ENCODE results near the gene MVK. TPM values are rescaled to one million over a fixed set of nuclear protein-coding genes. Genes with fewer than 3 reads are reported as not detected.

The MVK gene
- total and polyA plus RNA-seq, 2 of the 4 experiments (the other 2 are of a cell fraction) = 6.6 to 11.5 TPM

DNA sequence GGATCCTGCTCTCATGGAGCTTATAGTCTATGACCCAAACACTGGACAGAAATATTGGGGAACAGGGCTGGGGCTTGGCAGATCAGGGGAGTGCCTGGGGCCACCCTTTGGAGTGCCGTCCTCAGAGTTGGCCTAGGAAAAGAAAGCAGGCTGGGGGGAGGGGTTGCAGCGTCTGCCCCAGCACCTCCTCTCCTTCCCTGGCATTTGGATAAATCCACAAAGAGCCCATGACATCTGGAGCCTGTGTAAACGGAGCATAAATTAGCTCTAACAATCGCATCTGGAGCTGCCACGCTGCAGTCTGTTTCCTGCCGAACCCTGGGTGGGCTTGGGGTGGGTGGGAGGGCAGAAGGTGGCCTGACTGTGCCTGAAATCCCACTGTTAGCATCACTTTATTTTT, 63.8 kb downstream of the MVK start:
- no peak overlapping the region for H2AK5ac ChIP-seq (ENCODE audit: low read depth, low read length)
- H4K5ac ChIP-seq (ENCODE audit: low read depth, low read length) = no peak overlapping the region
- H3K9ac ChIP-seq (ENCODE audit: low read depth, low read length) = no peak overlapping the region
- H3K4ac ChIP-seq (ENCODE audit: low read depth, low read length) = no peak overlapping the region
- no peaks in the 10 kb centered on the region for H3K9me3 ChIP-seq (ENCODE audit: control insufficient read depth, insufficient read depth, low read length)
- H2BK20ac ChIP-seq (ENCODE audit: low read depth, low read length) = no peak overlapping the region
- no peaks in the 10 kb centered on the region for H3K4me1 ChIP-seq (ENCODE audit: control insufficient read depth, insufficient read depth, low read length)
- no TSS peak for BruUV-seq (replicated peaks)
- H3K9me1 ChIP-seq (ENCODE audit: insufficient read depth, low read length) = no peaks in the 10 kb centered on the region
- no peak overlapping the region for H4K8ac ChIP-seq (ENCODE audit: low read depth in 2 of 2, low read length in 2 of 2)
- no peak overlapping the region for H3K18ac ChIP-seq (ENCODE audit: low read depth, low read length)
- H2BK5ac ChIP-seq (ENCODE audit: low read depth, low read length, poor library complexity, severe bottlenecking) = no peak overlapping the region
- no peak overlapping the region for H2AFZ ChIP-seq (replicated peaks; ENCODE audit: low read length, poor library complexity)
- no peak overlapping the region for H3K27ac ChIP-seq (ENCODE audit: insufficient read depth, low read length)
- no peak overlapping the region for H3K4me3 ChIP-seq (ENCODE audit: insufficient read depth, low read depth, low read length)
- ChIA-PET POLR2A (ENCODE audit: unreplicated experiment) (no interaction called here), CTCF (no interaction called here)
- DNase-seq = no peak
- no peak for ATAC-seq (ENCODE audit: low read depth)
- H2BK120ac ChIP-seq (ENCODE audit: low read depth, low read length) = no peak overlapping the region
- H3K4me2 ChIP-seq (ENCODE audit: low read depth, low read length) = no peak overlapping the region
- peaks cover 9% of the 10 kb centered on the region; the same call in 1 of the 2 replicates for H3K27me3 ChIP-seq (ENCODE audit: control insufficient read depth, insufficient read depth, low read length)
- no peak overlapping the region for H4K91ac ChIP-seq (ENCODE audit: insufficient read depth, low read depth, low read length)
- intact Hi-C loops (cut with micrococcal nuclease) (no loop called here), dilution Hi-C loops (cut with HindIII; ENCODE audit: low sequenced_read_pairs, unreplicated experiment) (no loop called here), in situ Hi-C loops (cut with MboI; ENCODE audit: low sequenced_read_pairs) (no loop called here)
- TF ChIP-seq SMC3 (IDR thresholded peaks at IDR 0.05; ENCODE audit: low read depth, low read length) = no peak
- H2AK9ac ChIP-seq (replicated peaks; ENCODE audit: low read depth, low read length, poor library complexity) = no peak overlapping the region
- H4K20me1 ChIP-seq (ENCODE audit: insufficient read depth, low read length) = no peaks in the 10 kb centered on the region
- no peak overlapping the region for H3K56ac ChIP-seq (ENCODE audit: extremely low read depth, insufficient read depth, low read length)
- no peak overlapping the region for H3K23ac ChIP-seq (ENCODE audit: low read depth, low read length)
- no CpG with 5 or more reads among the region's 6 CpGs for WGBS, 2 experiments (ENCODE audit: extremely low coverage in 2 of 2, insufficient read length in 1 of 2)
- H2BK15ac ChIP-seq (ENCODE audit: low read depth, low read length) = no peak overlapping the region
- no peaks in the 10 kb centered on the region for H3K36me3 ChIP-seq (ENCODE audit: control insufficient read depth, insufficient read depth, low read length)
- H3K79me1 ChIP-seq (ENCODE audit: low read depth in 1 of 2, low read length in 2 of 2) = no peaks in the 10 kb centered on the region
- no peak overlapping the region for H3K14ac ChIP-seq (replicated peaks; ENCODE audit: low read depth, low read length)
